ENCODE measurements around the gene LAG3. TPM values are rescaled to one million over a fixed set of nuclear protein-coding genes. Genes with fewer than 3 reads are reported as not detected.

The LAG3 gene
- total RNA-seq, 1 experiment from 2014 or later = 2.6 TPM

DNA sequence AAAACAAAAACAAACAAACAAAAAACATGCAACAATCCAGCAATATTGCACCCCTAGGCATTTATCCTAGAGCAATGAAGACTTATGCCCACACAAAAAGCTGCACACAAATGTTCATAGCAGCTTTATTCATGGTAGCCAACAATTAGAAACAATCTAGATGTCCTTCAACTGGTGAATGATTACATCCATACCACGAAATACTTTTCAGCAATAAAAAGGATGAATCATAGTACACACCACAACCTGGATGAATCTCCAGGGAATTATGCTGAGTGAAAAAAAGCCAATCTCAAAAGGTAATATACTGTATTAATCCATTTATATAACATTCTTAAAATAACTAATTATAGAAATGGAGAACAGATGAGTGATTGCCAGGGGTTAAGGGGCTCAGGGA lies 34.9 kb downstream of the LAG3 start:
- TF ChIP-seq ZNF671 (CRISPR knock-in tag; IDR thresholded peaks at IDR 0.05) (no peak), MXD4 (CRISPR knock-in tag; IDR thresholded peaks at IDR 0.05; ENCODE audit: borderline replicate concordance) (no peak), ZNF425 (CRISPR knock-in tag; conservative IDR thresholded peaks at IDR 0.05) (no peak), STAT6 (CRISPR knock-in tag; conservative IDR thresholded peaks at IDR 0.05; ENCODE audit: low read depth) (no peak), ZNF219 (CRISPR knock-in tag; IDR thresholded peaks at IDR 0.05; ENCODE audit: borderline replicate concordance) (no peak), IRF2 (CRISPR knock-in tag; IDR thresholded peaks at IDR 0.05; ENCODE audit: borderline replicate concordance, low read depth) (no peak), USF2 (CRISPR knock-in tag; IDR thresholded peaks at IDR 0.05) (no peak), SP1 (CRISPR knock-in tag; conservative IDR thresholded peaks at IDR 0.05) (no peak), PRDM15 (CRISPR knock-in tag; IDR thresholded peaks at IDR 0.05) (no peak), JAZF1 (CRISPR knock-in tag; IDR thresholded peaks at IDR 0.05) (no peak), FOXK1 (CRISPR knock-in tag; IDR thresholded peaks at IDR 0.05) (no peak), RELA (CRISPR knock-in tag; IDR thresholded peaks at IDR 0.05; ENCODE audit: borderline replicate concordance) (no peak), CBFB (CRISPR knock-in tag; IDR thresholded peaks at IDR 0.05; ENCODE audit: low read depth) (no peak), GRHL2 (CRISPR knock-in tag; IDR thresholded peaks at IDR 0.05; ENCODE audit: insufficient replicate concordance, severe bottlenecking) (no peak), TCF7 (CRISPR knock-in tag; IDR thresholded peaks at IDR 0.05; ENCODE audit: low read depth) (no peak)
- TF ChIP-seq, protein P1, sequence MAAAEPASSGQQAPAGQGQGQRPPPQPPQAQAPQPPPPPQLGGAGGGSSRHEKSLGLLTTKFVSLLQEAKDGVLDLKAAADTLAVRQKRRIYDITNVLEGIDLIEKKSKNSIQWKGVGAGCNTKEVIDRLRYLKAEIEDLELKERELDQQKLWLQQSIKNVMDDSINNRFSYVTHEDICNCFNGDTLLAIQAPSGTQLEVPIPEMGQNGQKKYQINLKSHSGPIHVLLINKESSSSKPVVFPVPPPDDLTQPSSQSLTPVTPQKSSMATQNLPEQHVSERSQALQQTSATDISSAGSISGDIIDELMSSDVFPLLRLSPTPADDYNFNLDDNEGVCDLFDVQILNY (CRISPR knock-in tag; IDR thresholded peaks at IDR 0.05) = no peak
- TF ChIP-seq, protein P2, sequence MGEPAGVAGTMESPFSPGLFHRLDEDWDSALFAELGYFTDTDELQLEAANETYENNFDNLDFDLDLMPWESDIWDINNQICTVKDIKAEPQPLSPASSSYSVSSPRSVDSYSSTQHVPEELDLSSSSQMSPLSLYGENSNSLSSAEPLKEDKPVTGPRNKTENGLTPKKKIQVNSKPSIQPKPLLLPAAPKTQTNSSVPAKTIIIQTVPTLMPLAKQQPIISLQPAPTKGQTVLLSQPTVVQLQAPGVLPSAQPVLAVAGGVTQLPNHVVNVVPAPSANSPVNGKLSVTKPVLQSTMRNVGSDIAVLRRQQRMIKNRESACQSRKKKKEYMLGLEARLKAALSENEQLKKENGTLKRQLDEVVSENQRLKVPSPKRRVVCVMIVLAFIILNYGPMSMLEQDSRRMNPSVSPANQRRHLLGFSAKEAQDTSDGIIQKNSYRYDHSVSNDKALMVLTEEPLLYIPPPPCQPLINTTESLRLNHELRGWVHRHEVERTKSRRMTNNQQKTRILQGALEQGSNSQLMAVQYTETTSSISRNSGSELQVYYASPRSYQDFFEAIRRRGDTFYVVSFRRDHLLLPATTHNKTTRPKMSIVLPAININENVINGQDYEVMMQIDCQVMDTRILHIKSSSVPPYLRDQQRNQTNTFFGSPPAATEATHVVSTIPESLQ (CRISPR knock-in tag; IDR thresholded peaks at IDR 0.05) = no peak
- TF ChIP-seq, protein P3, sequence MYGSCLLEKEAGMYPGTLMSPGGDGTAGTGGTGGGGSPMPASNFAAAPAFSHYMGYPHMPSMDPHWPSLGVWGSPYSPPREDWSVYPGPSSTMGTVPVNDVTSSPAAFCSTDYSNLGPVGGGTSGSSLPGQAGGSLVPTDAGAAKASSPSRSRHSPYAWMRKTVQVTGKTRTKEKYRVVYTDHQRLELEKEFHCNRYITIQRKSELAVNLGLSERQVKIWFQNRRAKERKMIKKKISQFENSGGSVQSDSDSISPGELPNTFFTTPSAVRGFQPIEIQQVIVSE (CRISPR knock-in tag; IDR thresholded peaks at IDR 0.05; ENCODE audit: borderline replicate concordance) = no peak
- TF ChIP-seq, protein P4, sequence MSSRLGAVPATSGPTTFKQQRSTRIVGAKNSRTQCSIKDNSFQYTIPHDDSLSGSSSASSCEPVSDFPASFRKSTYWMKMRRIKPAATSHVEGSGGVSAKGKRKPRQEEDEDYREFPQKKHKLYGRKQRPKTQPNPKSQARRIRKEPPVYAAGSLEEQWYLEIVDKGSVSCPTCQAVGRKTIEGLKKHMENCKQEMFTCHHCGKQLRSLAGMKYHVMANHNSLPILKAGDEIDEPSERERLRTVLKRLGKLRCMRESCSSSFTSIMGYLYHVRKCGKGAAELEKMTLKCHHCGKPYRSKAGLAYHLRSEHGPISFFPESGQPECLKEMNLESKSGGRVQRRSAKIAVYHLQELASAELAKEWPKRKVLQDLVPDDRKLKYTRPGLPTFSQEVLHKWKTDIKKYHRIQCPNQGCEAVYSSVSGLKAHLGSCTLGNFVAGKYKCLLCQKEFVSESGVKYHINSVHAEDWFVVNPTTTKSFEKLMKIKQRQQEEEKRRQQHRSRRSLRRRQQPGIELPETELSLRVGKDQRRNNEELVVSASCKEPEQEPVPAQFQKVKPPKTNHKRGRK (CRISPR knock-in tag; IDR thresholded peaks at IDR 0.05; ENCODE audit: borderline replicate concordance) = no peak
- peaks cover 32% of the 10 kb centered on the region for H3K27me3 Mint-ChIP-seq (ENCODE audit: low read depth)
- DNase-seq (ENCODE audit: low spot score) (no peak), ATAC-seq (no peak)
- H3K4me3 Mint-ChIP-seq = no peak overlapping the region
- peaks cover 4% of the 10 kb centered on the region for H3K9me3 Mint-ChIP-seq
- CTCF ChIA-PET = interaction anchor here (0.6 kb wide), 2 partner anchors 14 to 19 kb away, joined by 3 to 4 read pairs; no protein-coding TSS in a partner anchor
- peaks cover 3% of the 10 kb centered on the region for H3K36me3 Mint-ChIP-seq
- H3K27ac Mint-ChIP-seq = no peak overlapping the region
- peaks cover 18% of the 10 kb centered on the region for H3K4me1 Mint-ChIP-seq
- POLR2A ChIA-PET = no interaction called here
